ENCODE data around the gene ERF. TPM values are rescaled to one million over a fixed set of nuclear protein-coding genes. Genes with fewer than 3 reads are reported as not detected.

The ERF gene
- 18.6 and 23.2 TPM in 2 replicates for total RNA-seq

GRCh38 chr19:42254850-42255765 lies at the start of gene ERF:
Gene ERF, minus strand, starts transcription at chr19:42255128. Its CDS starts 129 bp downstream, at chr19:42254999.

DNA sequence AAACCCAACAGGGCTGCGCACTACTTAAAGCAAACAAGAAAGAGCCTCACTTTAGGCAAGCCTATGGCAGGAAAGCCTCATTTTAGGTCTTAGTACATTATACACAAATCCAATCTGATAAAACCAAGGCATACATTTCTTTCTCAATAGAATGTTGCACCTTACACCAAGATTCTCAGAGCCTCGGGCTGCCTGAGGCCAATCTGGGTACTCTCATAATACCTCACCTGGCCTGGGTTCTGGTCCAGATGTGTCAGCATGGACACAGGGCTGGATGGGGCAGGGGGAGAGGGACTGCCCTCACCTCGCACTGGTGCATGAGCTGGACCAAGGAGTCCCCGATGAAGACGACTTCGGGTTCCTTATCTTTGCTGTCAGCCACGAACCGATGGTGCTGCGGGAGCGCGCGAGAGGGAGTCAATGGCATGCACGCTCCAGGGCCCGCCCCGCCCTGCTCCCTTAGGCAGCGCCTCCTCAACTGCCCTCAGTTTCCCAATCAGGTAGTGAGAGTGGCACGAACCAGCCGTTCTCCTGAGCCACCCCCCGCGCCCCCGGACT lies 46.8 kb upstream of the ERF start, which contains the start of gene PRR19:
Gene PRR19 (plus strand): TSS at position 487 of the 558 bp plus-strand sequence. CDS start 7,453 bp downstream, outside the sequence.

DNA sequence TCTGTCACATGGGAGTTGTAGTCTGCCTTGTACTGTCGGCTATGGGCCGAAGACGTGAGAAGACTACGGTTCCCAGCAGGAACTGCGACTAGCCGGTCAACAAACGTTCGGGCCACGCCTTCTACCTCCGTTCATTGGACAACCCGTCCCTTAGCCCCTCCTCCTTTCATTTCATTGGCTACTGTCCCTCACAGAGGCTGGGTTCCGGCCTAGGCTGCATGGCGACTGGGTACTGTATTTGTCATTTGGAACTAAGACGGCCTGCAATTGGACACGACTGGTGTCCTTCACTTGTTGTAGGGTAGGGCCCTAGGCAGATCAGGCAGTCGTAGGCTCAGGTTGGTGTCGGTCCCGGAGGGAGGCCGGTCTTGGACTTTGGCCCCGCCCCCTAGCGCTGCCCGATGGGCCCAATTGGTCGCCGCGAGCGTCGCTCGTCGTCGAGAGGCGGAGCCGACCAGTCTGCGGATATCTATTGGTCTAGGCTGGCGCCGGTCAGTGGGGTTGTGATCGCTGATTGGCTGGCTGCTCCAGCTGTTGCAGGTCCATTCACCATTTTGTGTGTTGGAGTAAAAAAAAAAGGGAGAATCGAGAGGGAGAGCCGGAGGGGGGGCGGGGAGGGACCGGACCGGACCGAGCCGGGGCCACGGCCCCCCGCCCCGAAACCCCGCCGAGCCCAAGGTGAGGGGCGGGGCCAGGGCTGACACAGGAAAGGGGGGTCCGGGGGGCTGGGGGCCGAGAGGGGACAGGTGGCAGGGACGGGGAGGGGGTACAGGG lies 14.0 kb upstream of the ERF start, which contains the start of gene CIC:
Gene CIC (plus strand): TSS at position 549 of the 774 bp plus-strand sequence. CDS start 2,532 bp downstream, outside the sequence.

DNA sequence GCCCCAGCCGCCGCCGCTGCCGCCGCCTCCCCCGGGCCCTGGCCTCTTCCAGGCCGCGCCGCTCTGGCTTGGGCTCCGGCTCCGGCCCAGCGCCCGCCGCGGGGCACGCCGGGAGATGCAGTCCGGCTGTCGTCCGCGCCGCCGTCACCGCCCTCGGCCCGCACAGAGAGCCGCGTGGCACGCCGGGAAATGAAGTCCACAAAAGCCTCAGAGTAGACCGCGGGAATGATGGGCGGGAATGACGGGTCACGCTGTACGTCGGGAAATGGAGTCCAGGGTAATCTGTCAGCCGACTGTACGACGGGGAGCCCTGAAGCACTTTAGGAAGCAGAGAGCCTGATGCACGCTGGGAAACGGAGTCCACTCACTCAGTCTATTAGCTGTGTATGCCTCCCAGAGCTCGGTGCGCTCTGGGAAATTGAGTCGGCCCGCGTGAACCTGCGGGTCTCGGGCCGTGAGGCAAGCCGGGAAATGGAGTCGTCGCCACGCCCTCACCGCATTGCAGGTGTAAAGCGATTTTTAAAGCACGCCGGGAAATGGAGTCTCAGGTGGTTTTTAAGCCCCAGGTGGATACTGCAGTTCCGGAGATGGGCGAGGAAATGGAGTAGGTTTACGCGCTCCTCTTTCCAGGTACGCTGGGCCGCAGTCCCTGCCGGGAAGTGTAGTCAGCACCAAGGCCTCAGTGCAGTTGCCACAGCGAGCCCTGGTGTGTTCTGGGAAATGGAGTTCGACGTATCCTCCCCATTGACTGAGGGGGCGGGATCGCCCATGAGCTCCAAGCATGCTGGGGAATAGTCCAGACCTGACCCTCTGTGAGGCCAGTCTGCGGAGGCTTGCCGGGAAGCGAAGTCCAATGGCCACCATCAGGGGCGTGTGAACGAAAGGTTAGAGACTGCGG lies 12.2 kb downstream of the ERF start, which contains the start of gene GSK3A:
Gene GSK3A (minus strand): TSS at position 91 of the 898 bp plus-strand sequence. CDS start 137 bp downstream, outside the sequence.

GRCh38 chr19:42219812-42220750 lies 34.8 kb downstream of the ERF start, which contains the start of gene ZNF526:
Gene ZNF526, plus strand, starts transcription at chr19:42220312. Its CDS starts 4,092 bp downstream, at chr19:42224404.

GRCh38 chr19:42217520-42218437 lies 37.1 kb downstream of the ERF start, which contains the start of gene DEDD2:
Gene DEDD2, minus strand, starts transcription at chr19:42217677. Its CDS starts 670 bp downstream, at chr19:42217007.

Other genes with a start within 250 kb of the ERF start
- gene GRIK5, start 184.9 kb downstream of the ERF start, total RNA-seq, result 0.19 and 0.28 TPM in 2 replicates
- 7.6 and 12.7 TPM in 2 replicates for gene ZNF574, start 179.0 kb downstream of the ERF start, total RNA-seq
- gene POU2F2, start 122.7 kb downstream of the ERF start, total RNA-seq, result 0.19 and 0.56 TPM in 2 replicates
- 18.2 and 26.5 TPM in 2 replicates for gene DEDD2, start 37.5 kb downstream of the ERF start, total RNA-seq
- 7.6 and 10.4 TPM in 2 replicates for gene ZNF526, start 34.8 kb downstream of the ERF start, total RNA-seq
- gene GSK3A, start 12.5 kb downstream of the ERF start, total RNA-seq, result 9.9 and 15.1 TPM in 2 replicates
- 14.2 and 17.2 TPM in 2 replicates for gene CIC, start 14.1 kb upstream of the ERF start, total RNA-seq
- gene PRR19, start 47.0 kb upstream of the ERF start, total RNA-seq, result 0.19 and 0.28 TPM in 2 replicates
- 6.2 and 26.1 TPM in 2 replicates for gene PAFAH1B3, start 47.5 kb upstream of the ERF start, total RNA-seq
- under 0.01 TPM in 1 of 2 replicates, not detected in the other for gene TMEM145, start 58.2 kb upstream of the ERF start, total RNA-seq
- gene MEGF8, start 70.5 kb upstream of the ERF start, total RNA-seq, result 15.7 and 24.2 TPM in 2 replicates
- gene CNFN, start 135.2 kb upstream of the ERF start, total RNA-seq, result not detected in 2 replicates
- gene LIPE, start 172.3 kb upstream of the ERF start, total RNA-seq, result 1.4 and 4.2 TPM in 2 replicates
- not detected in 2 replicates for gene CXCL17, start 187.8 kb upstream of the ERF start, total RNA-seq

Data from regular cardiac myocyte (primary cell).